GM18499 (cell line): ENCODE results near the gene TRPT1.

Experiments
- ATAC-seq: cut with Tn5 transposase; IDR thresholded peaks from one replicate; pipeline ENCODE4 v1.9.1; 2021; ENCODE audit warnings: moderate number of reproducible peaks; ENCODE audit not compliant: insufficient read depth, unreplicated experiment

The TRPT1 gene

GRCh38 chr11:64185175-64185692 lies 40.8 kb downstream of the TRPT1 start:
- no peak for ATAC-seq

- ATAC-seq, result no peak
Observed at GRCh38 chr11:64183890-64184289, 42.1 kb downstream of the TRPT1 start.

GRCh38 chr11:64181506-64182411 lies 44.2 kb downstream of the TRPT1 start:
- ATAC-seq, result no peak

- no peak for ATAC-seq
Observed at GRCh38 chr11:64180891-64181290, 45.1 kb downstream of the TRPT1 start.

- ATAC-seq, result no peak
Observed at GRCh38 chr11:64178951-64179639, 46.9 kb downstream of the TRPT1 start.

- no peak for ATAC-seq
Observed at GRCh38 chr11:64178203-64178602, 47.8 kb downstream of the TRPT1 start.

GRCh38 chr11:64176751-64177150 lies 49.2 kb downstream of the TRPT1 start:
- no peak for ATAC-seq
